Epithelial cell of prostate (primary cell): Measurements from ENCODE around the gene CDON.
A peak's percentile ranks its signal among the peaks of the same experiment; 100 is the strongest.
"Not testable (repeated sequence)": the region's sequence is repeated elsewhere in the genome, so short reads cannot be mapped to it uniquely, and the experiment has no call there.

Experiments
- DNase-seq: peaks from one replicate; pipeline ENCODE4 v3.0.0-alpha.2; 2011; ENCODE audit warnings: low read depth, low spot score
- H3K27ac ChIP-seq: fragments of 450-650 bp; 2 replicates; pipeline ENCODE4 v1.5.1; 2017; ENCODE audit warnings: mild to moderate bottlenecking

The CDON gene

GRCh38 chr11:126002181-126002580, 60.5 kb downstream of the CDON start:
- no peak overlapping the region for H3K27ac ChIP-seq

GRCh38 chr11:125999234-125999880, 63.3 kb downstream of the CDON start:
- DNase-seq, result no peak
- no peak overlapping the region for H3K27ac ChIP-seq

More at GRCh38 chr11:126002181-126002580, 60.5 kb downstream of the CDON start:
- no peak for DNase-seq

GRCh38 chr11:125998267-125998666, 64.4 kb downstream of the CDON start:
- H3K27ac ChIP-seq, result no peak overlapping the region
- DNase-seq, result no peak

GRCh38 chr11:125995313-125995712, 67.4 kb downstream of the CDON start:
- DNase-seq, result no peak
- H3K27ac ChIP-seq, result no peak overlapping the region

GRCh38 chr11:125994509-125994908, 68.2 kb downstream of the CDON start:
- no peak for DNase-seq
- no peak overlapping the region for H3K27ac ChIP-seq

GRCh38 chr11:125992893-125993292, 69.8 kb downstream of the CDON start:
- H3K27ac ChIP-seq, result no peak overlapping the region
- DNase-seq, result no peak

- no peak overlapping the region for H3K27ac ChIP-seq
- DNase-seq, result no peak
Observed at GRCh38 chr11:125990244-125990643, 72.4 kb downstream of the CDON start.

- DNase-seq, result no peak
- no peak overlapping the region for H3K27ac ChIP-seq
Observed at GRCh38 chr11:125987066-125987641, 75.5 kb downstream of the CDON start.

- H3K27ac ChIP-seq, DNase-seq: not testable (repeated sequence)
Observed at GRCh38 chr11:125985956-125986355, 76.7 kb downstream of the CDON start.

- no peak for DNase-seq
Observed at GRCh38 chr11:125982348-125982730, 80.3 kb downstream of the CDON start.

GRCh38 chr11:125980436-125980835, 82.2 kb downstream of the CDON start:
- DNase-seq, result no peak
- H3K27ac ChIP-seq, result no peak overlapping the region

More at GRCh38 chr11:125982348-125982730, 80.3 kb downstream of the CDON start:
- H3K27ac ChIP-seq, result no peak overlapping the region

- no peak overlapping the region for H3K27ac ChIP-seq
- DNase-seq, result no peak
Observed at GRCh38 chr11:125979511-125979910, 83.2 kb downstream of the CDON start.

- no peak for DNase-seq
- H3K27ac ChIP-seq, result no peak overlapping the region
Observed at GRCh38 chr11:125978778-125979407, 83.8 kb downstream of the CDON start.

- DNase-seq, result no peak
- H3K27ac ChIP-seq, result no peak overlapping the region
Observed at GRCh38 chr11:125978181-125978716, 84.4 kb downstream of the CDON start.

GRCh38 chr11:125977333-125977732, 85.3 kb downstream of the CDON start:
- no peak for DNase-seq
- no peak overlapping the region for H3K27ac ChIP-seq

GRCh38 chr11:125976156-125976555, 86.5 kb downstream of the CDON start:
- DNase-seq, result no peak
- peak overlapping the region; percentile 31 for H3K27ac ChIP-seq

- H3K27ac ChIP-seq, result peak overlapping the region; percentile 31
- no peak for DNase-seq
Observed at GRCh38 chr11:125975634-125976033, 87.0 kb downstream of the CDON start.

GRCh38 chr11:125974284-125974683, 88.4 kb downstream of the CDON start:
- DNase-seq, result no peak
- no peak overlapping the region for H3K27ac ChIP-seq

- H3K27ac ChIP-seq, result no peak overlapping the region
- no peak for DNase-seq
Observed at GRCh38 chr11:125971618-125972017, 91.0 kb downstream of the CDON start.

- DNase-seq, result peak; percentile 57
- H3K27ac ChIP-seq, result peak overlapping the region; percentile 55
Observed at GRCh38 chr11:125968354-125968753, 94.3 kb downstream of the CDON start.

- DNase-seq, result no peak
- H3K27ac ChIP-seq, result no peak overlapping the region
Observed at GRCh38 chr11:125967515-125967914, 95.2 kb downstream of the CDON start.
